Body of pancreas (tissue), 4 donors: ENCODE measurements around the gene ZBP1. TPM values are rescaled to one million over a fixed set of nuclear protein-coding genes. Genes with fewer than 3 reads are reported as not detected.

Source experiments
- ATAC-seq: fragments of 150-250 bp; one replicate; pipeline ENCODE4 v1.9.1; 2016
- DNase-seq, 4 donors: peaks; one replicate each; pipeline ENCODE4 v3.0.0-alpha.2; 2019
- H3K27ac ChIP-seq, 4 donors: fragments of 200-600 bp; sonication (generic); 1 replicate in 3 of 4; 2 replicates in 1 of 4; pipeline versions ENCODE4 v1.5.1 to v1.6.1; 2016 to 2019; ENCODE audit warnings: mild to moderate bottlenecking in 1 of 4, mixed read lengths in 1 of 4, moderate library complexity in 1 of 4
- H3K27me3 ChIP-seq, 2 donors: fragments of 200-600 bp; sonication (generic); one replicate each; pipeline ENCODE4 v1.6.0; 2016; ENCODE audit warnings: mild to moderate bottlenecking in 1 of 2
- H3K36me3 ChIP-seq, 2 donors: fragments of 200-600 bp; sonication (generic); replicated peaks in 1 of 2; 2 replicates each; pipeline ENCODE4 v1.5.1; 2016; ENCODE audit warnings: low read depth in 2 of 2; ENCODE audit not compliant: insufficient read depth in 1 of 2
- H3K4me1 ChIP-seq: fragments of 200-600 bp; sonication (generic); one replicate; pipeline ENCODE4 v1.6.0; 2016
- H3K4me3 ChIP-seq, 2 donors: fragments of 200-600 bp; sonication (generic); 1 replicate in 1 of 2; 2 replicates in 1 of 2; pipeline ENCODE4 v1.5.1; 2016 to 2019
- H3K9me3 ChIP-seq, 3 donors: fragments of 200-600 bp; sonication (generic); 1 replicate in 2 of 3; 2 replicates in 1 of 3; pipeline ENCODE4 v1.5.1; 2016
- CTCF ChIP-seq, 7 experiments: fragments of 450-650 bp in 4 of 7; fragments of 200-600 bp in 3 of 7; sonication (generic) in 3 of 7; IDR thresholded peaks; one replicate each; pipeline ENCODE4 v1.5.1; 2016 to 2019; ENCODE audit warnings: antibody characterized with exemption in 7 of 7
- POLR2A ChIP-seq, 3 donors: fragments of 450-650 bp; IDR thresholded peaks; one replicate each; pipeline ENCODE4 v1.6.1; 2016; ENCODE audit warnings: antibody characterized with exemption in 3 of 3, mild to moderate bottlenecking in 2 of 3
- WGBS, 2 donors: methylation state at CpG; one replicate each; pipeline ENCODE4 v1.1.5; 2017; 5-methylcytosine and 5-hydroxymethylcytosine counted together
- intact Hi-C: fragments of 100-400 bp; cut with DNase I; formaldehyde crosslinking; loops from one replicate; pipeline ENCODE4 v1.15.1; 2023
- total RNA-seq, 2 donors: library from RNA; depleted of rRNA; stranded (reverse); fragments of >200 nt; gene quantifications; one replicate each; pipeline ENCODE4 v1.1.0, GENCODE V29; 2016

ZBP1 gene
- total RNA-seq, 2 donors from 2014 or later: 0.26 TPM; not detected in 1

GRCh38 chr20:57585466-57586213 is 34.6 kb downstream of the ZBP1 start:
- WGBS, 2 donors: 55 to 57% methylated on average over 17 of the region's 17 CpGs
- no peak overlapping the region for H3K27ac ChIP-seq

DNA sequence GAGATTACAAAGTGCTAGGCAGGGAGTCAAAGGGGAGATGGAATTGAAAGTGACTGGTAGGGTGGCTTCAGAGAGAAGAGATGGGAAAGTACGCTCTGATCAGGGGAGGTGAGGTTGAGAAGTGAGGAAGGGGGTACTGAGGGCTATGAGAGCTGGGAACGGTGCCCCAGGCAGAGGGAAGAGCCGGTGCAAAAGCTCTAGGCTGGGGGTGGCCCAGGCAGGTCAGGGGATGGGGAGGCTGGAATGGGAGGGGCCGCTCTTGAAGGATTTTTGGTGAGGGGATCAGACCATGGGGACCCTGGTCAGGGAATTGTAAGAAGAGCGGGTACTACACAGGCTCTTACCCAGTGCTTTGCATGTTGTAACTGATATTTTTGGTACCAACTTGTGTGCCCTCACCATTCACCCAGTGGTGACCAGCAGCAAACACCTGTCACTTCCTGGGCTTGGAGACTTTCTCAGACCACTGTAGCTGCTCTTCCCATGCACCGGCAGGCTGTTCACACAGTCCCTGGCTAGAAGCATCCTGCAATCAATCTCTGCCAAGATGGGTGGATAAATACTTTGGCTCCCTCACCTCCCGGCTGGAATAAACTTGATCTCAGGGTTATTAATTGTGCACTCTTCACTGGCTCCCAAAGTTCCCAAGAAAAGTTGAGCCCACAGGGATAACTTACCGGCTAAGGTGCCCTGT is 35.3 kb downstream of the ZBP1 start:
- ATAC-seq (no peak), DNase-seq (no peak)
- peaks cover 10% of the 10 kb centered on the region for H3K4me1 ChIP-seq
- no peak overlapping the region for H3K4me3 ChIP-seq
- H3K27ac ChIP-seq: no peak overlapping the region
- no peak for TF ChIP-seq POLR2A (IDR thresholded peaks at IDR 0.05)
- no peak for TF ChIP-seq CTCF (IDR thresholded peaks at IDR 0.05)
- no peaks in the 10 kb centered on the region for H3K9me3 ChIP-seq
- intact Hi-C loops: no loop called here
- no peaks in the 10 kb centered on the region for H3K36me3 ChIP-seq
- WGBS, 2 donors: 47 to 53% methylated on average over 8 of the region's 8 CpGs
- H3K27me3 ChIP-seq: peaks cover 0 to 5% of the 10 kb centered on the region in 2 donors

More at GRCh38 chr20:57585466-57586213, 34.6 kb downstream of the ZBP1 start:
- TF ChIP-seq CTCF (IDR thresholded peaks at IDR 0.05): no peak
- H3K9me3 ChIP-seq: no peaks in the 10 kb centered on the region
- ATAC-seq: no peak
- H3K4me3 ChIP-seq: no peak overlapping the region
- peaks cover 7% of the 10 kb centered on the region for H3K4me1 ChIP-seq
- no peak for DNase-seq
- no peaks in the 10 kb centered on the region for H3K36me3 ChIP-seq
- peaks cover 0 to 5% of the 10 kb centered on the region in 2 donors for H3K27me3 ChIP-seq
- intact Hi-C loops: no loop called here

- Histone ChIP-seq H3K36me3 (no peaks in the 10 kb centered on the region), H3K4me1 (peaks cover 11% of the 10 kb centered on the region), H3K4me3 (no peak overlapping the region), H3K9me3 (no peaks in the 10 kb centered on the region), H3K27ac (peak overlapping the region in 1 of 4 donors; percentile 26), H3K27me3 (peaks cover 0 to 5% of the 10 kb centered on the region in 2 donors)
- intact Hi-C loops: no loop called here
- TF ChIP-seq CTCF (IDR thresholded peaks at IDR 0.05) (no peak), POLR2A (IDR thresholded peaks at IDR 0.05) (no peak)
- 74 to 77% methylated on average over 17 to 18 of the region's 18 CpGs for WGBS, 2 donors
- ATAC-seq: no peak
- no peak for DNase-seq
Observed at GRCh38 chr20:57583289-57584257, 36.7 kb downstream of the ZBP1 start.

DNA sequence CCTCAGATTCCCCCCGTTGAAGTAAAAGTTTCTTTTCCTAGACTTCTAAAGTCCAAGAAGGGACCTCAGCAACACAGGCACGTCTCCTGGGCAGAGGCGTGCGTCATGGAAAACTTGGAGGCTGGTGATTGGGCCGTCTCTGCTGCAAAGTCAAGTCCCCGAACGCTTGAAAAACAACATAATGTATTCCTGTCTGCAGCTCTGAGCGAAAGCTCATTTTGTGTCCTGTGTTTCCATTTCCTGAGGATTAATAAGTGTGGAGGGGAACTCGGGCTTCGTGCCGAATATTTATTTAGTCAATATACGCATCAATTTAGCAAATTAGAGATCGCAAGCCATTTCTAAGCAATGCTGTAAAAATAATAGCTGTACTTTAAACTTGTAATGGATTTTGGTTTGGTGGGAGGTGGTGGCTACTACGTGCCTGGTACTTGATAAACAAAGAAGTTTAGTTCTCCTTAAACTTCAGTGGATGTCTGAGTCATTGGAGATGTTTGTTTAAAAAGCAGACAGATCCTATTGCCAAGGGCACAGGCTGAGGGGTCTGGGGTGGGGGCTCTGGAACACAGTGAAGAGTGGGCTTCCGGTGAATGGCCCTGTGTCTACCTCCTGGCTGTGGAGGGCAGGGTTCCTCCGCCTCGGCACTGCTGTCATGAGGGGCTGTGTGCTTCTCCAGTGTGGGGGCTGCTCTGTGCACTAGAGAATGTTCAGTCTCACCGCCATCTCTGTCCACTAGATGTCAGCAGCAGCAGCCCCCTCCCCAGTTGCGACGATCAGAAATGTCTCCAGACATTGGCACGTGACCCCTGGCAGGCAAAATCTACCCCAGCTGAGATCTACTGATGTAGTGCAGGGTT is 37.6 kb downstream of the ZBP1 start:
- intact Hi-C loops: no loop called here
- TF ChIP-seq POLR2A (IDR thresholded peaks at IDR 0.05) (peak in 1 of 3 donors; percentile 10), CTCF (IDR thresholded peaks at IDR 0.05) (peak in 1 of 7 experiments; percentile 11)
- DNase-seq (peak in 3 of 4 donors; percentile 43 to 58 (median 53)), ATAC-seq (peak; percentile 58)
- no peak overlapping the region for H3K4me3 ChIP-seq
- H3K27ac ChIP-seq: peak overlapping the region in 2 of 4 donors; percentile 3 to 53
- H3K27me3 ChIP-seq: peaks cover 0 to 5% of the 10 kb centered on the region in 2 donors
- peaks cover 11% of the 10 kb centered on the region for H3K4me1 ChIP-seq
- 13 to 14% methylated on average over 19 to 21 of the region's 21 CpGs for WGBS, 2 donors
- H3K36me3 ChIP-seq: no peaks in the 10 kb centered on the region
- no peaks in the 10 kb centered on the region for H3K9me3 ChIP-seq
